Measurements from ENCODE around the gene NAA15. TPM values are rescaled to one million over a fixed set of nuclear protein-coding genes. Genes with fewer than 3 reads are reported as not detected.
"Not testable (repeated sequence)": the region's sequence is repeated elsewhere in the genome, so short reads cannot be mapped to it uniquely, and the experiment has no call there.

The NAA15 gene
- polyA plus RNA-seq, 2 donors = 5.6 to 11.4 TPM

- Histone ChIP-seq H3K27me3 (ENCODE audit: control insufficient read depth in 1 of 2, insufficient read depth in 2 of 2, low read length in 2 of 2) (no peaks in the 10 kb centered on the region), H3K27ac (ENCODE audit: low read depth in 2 of 2, low read length in 1 of 2) (no peak overlapping the region)
- 93 to 97% methylated on average over 1 of the region's 1 CpG for WGBS, 2 donors
These were observed 119.3 kb downstream of the NAA15 start for GRCh38 chr4:139420652-139421051.

GRCh38 chr4:139436122-139436521, 134.8 kb downstream of the NAA15 start:
- no peaks in the 10 kb centered on the region for H3K4me1 ChIP-seq (ENCODE audit: control insufficient read depth in 2 of 2, insufficient read depth in 2 of 2, low read length in 1 of 2)
- no peaks in the 10 kb centered on the region for H3K9me3 ChIP-seq (ENCODE audit: control insufficient read depth in 2 of 2, insufficient read depth in 1 of 2, low read depth in 1 of 2, low read length in 1 of 2)
- H3K27me3 ChIP-seq (ENCODE audit: control insufficient read depth in 1 of 2, insufficient read depth in 2 of 2, low read length in 2 of 2) = no peaks in the 10 kb centered on the region
- H3K4me3 ChIP-seq (ENCODE audit: low read depth in 1 of 2, low read length in 2 of 2) = no peak overlapping the region
- WGBS, 2 donors = 96 to 97% methylated on average over 23 of the region's 23 CpGs
- no peak overlapping the region for H3K27ac ChIP-seq (ENCODE audit: low read depth in 2 of 2, low read length in 1 of 2)
- H3K36me3 ChIP-seq (ENCODE audit: control insufficient read depth in 2 of 2, insufficient read depth in 2 of 2, low read length in 1 of 2) = peaks cover 0 to 2% of the 10 kb centered on the region in 2 donors

More at GRCh38 chr4:139420652-139421051, 119.3 kb downstream of the NAA15 start:
- Histone ChIP-seq H3K9me3 (ENCODE audit: control insufficient read depth in 2 of 2, insufficient read depth in 1 of 2, low read depth in 1 of 2, low read length in 1 of 2) (no peaks in the 10 kb centered on the region), H3K4me3 (ENCODE audit: low read depth in 1 of 2, low read length in 2 of 2) (no peak overlapping the region), H3K36me3 (ENCODE audit: control insufficient read depth in 2 of 2, insufficient read depth in 2 of 2, low read length in 1 of 2) (no peaks in the 10 kb centered on the region), H3K4me1 (ENCODE audit: control insufficient read depth in 2 of 2, insufficient read depth in 2 of 2, low read length in 1 of 2) (no peaks in the 10 kb centered on the region)

DNA sequence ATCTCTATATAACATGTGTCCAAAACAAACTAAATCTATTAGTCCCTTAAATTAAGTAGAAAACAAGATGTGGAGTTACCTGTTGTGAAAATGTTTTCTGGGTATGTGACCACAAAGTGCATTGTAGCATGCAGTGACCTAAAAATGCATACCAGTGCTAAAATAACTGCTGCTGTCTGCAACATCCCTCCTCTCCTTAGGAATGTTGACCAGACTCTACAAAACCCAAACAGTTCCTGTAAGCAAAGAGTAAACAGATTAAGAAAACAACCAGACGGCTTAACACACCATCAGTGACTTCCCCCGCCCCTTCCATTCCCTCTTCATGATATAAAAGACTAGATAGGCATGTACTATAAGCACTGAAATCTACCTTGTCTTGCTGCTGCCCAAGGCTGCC, 136.8 kb downstream of the NAA15 start:
- Histone ChIP-seq H3K27me3 (ENCODE audit: control insufficient read depth in 1 of 2, insufficient read depth in 2 of 2, low read length in 2 of 2) (no peaks in the 10 kb centered on the region), H3K9me3 (ENCODE audit: control insufficient read depth in 2 of 2, insufficient read depth in 1 of 2, low read depth in 1 of 2, low read length in 1 of 2) (no peaks in the 10 kb centered on the region), H3K4me3 (ENCODE audit: low read depth in 1 of 2, low read length in 2 of 2) (no peak overlapping the region), H3K36me3 (ENCODE audit: control insufficient read depth in 2 of 2, insufficient read depth in 2 of 2, low read length in 1 of 2) (peaks cover 0 to 2% of the 10 kb centered on the region in 2 donors), H3K27ac (ENCODE audit: low read depth in 2 of 2, low read length in 1 of 2) (no peak overlapping the region), H3K4me1 (ENCODE audit: control insufficient read depth in 2 of 2, insufficient read depth in 2 of 2, low read length in 1 of 2) (no peaks in the 10 kb centered on the region)
- 90 to 93% methylated on average over 2 of the region's 2 CpGs for WGBS, 2 donors

GRCh38 chr4:139441029-139441428, 139.7 kb downstream of the NAA15 start:
- no peaks in the 10 kb centered on the region for H3K9me3 ChIP-seq (ENCODE audit: control insufficient read depth in 2 of 2, insufficient read depth in 1 of 2, low read depth in 1 of 2, low read length in 1 of 2)
- peaks cover 0 to 2% of the 10 kb centered on the region in 2 donors for H3K36me3 ChIP-seq (ENCODE audit: control insufficient read depth in 2 of 2, insufficient read depth in 2 of 2, low read length in 1 of 2)
- WGBS, 2 donors = 72 to 73% methylated on average over 4 of the region's 4 CpGs
- H3K4me1 ChIP-seq (ENCODE audit: control insufficient read depth in 2 of 2, insufficient read depth in 2 of 2, low read length in 1 of 2) = no peaks in the 10 kb centered on the region
- H3K4me3 ChIP-seq (ENCODE audit: low read depth in 1 of 2, low read length in 2 of 2) = no peak overlapping the region
- H3K27ac ChIP-seq (ENCODE audit: low read depth in 2 of 2, low read length in 1 of 2) = no peak overlapping the region
- no peaks in the 10 kb centered on the region for H3K27me3 ChIP-seq (ENCODE audit: control insufficient read depth in 1 of 2, insufficient read depth in 2 of 2, low read length in 2 of 2)

DNA sequence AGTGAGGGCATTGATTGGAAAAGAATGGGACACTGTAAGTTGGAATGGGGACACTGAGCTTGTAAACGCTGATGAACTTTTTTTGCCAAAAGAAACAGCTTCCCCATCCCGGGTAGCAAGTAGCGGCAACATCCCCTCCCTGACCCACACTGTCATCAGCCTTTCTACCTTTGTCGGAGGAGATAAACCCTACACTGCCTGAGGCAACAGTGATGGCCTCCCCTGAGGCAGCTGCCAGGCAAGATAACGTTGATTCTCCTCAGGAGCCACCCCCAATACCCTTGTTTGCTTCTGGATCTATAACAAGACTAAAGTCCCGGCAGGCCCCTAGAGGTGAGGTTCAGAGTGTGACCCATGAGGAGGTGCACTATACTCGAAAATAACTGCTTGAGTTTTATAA, 142.4 kb downstream of the NAA15 start:
- 91 to 92% methylated on average over 7 of the region's 7 CpGs for WGBS, 2 donors
- H3K27me3 ChIP-seq (ENCODE audit: control insufficient read depth in 1 of 2, insufficient read depth in 2 of 2, low read length in 2 of 2) = no peaks in the 10 kb centered on the region
- no peaks in the 10 kb centered on the region for H3K36me3 ChIP-seq (ENCODE audit: control insufficient read depth in 2 of 2, insufficient read depth in 2 of 2, low read length in 1 of 2)
- no peaks in the 10 kb centered on the region for H3K9me3 ChIP-seq (ENCODE audit: control insufficient read depth in 2 of 2, insufficient read depth in 1 of 2, low read depth in 1 of 2, low read length in 1 of 2)
- no peaks in the 10 kb centered on the region for H3K4me1 ChIP-seq (ENCODE audit: control insufficient read depth in 2 of 2, insufficient read depth in 2 of 2, low read length in 1 of 2)
- H3K27ac ChIP-seq (ENCODE audit: low read depth in 2 of 2, low read length in 1 of 2) = no peak overlapping the region
- H3K4me3 ChIP-seq (ENCODE audit: low read depth in 1 of 2, low read length in 2 of 2) = no peak overlapping the region

- H3K4me3 ChIP-seq (ENCODE audit: low read depth in 1 of 2, low read length in 2 of 2); H3K27ac ChIP-seq (ENCODE audit: low read depth in 2 of 2, low read length in 1 of 2); H3K27me3 ChIP-seq (ENCODE audit: control insufficient read depth in 1 of 2, insufficient read depth in 2 of 2, low read length in 2 of 2); H3K4me1 ChIP-seq (ENCODE audit: control insufficient read depth in 2 of 2, insufficient read depth in 2 of 2, low read length in 1 of 2); H3K9me3 ChIP-seq (ENCODE audit: control insufficient read depth in 2 of 2, insufficient read depth in 1 of 2, low read depth in 1 of 2, low read length in 1 of 2); H3K36me3 ChIP-seq (ENCODE audit: control insufficient read depth in 2 of 2, insufficient read depth in 2 of 2, low read length in 1 of 2): not testable (repeated sequence)
- 63 to 65% methylated on average over 3 of the region's 3 CpGs for WGBS, 2 donors
These were observed 143.6 kb downstream of the NAA15 start for GRCh38 chr4:139444881-139445280.

- 91 to 92% methylated on average over 4 of the region's 4 CpGs for WGBS, 2 donors
- not testable (repeated sequence) for H3K4me3 ChIP-seq (ENCODE audit: low read depth in 1 of 2, low read length in 2 of 2); H3K27me3 ChIP-seq (ENCODE audit: control insufficient read depth in 1 of 2, insufficient read depth in 2 of 2, low read length in 2 of 2); H3K4me1 ChIP-seq (ENCODE audit: control insufficient read depth in 2 of 2, insufficient read depth in 2 of 2, low read length in 1 of 2); H3K36me3 ChIP-seq (ENCODE audit: control insufficient read depth in 2 of 2, insufficient read depth in 2 of 2, low read length in 1 of 2); H3K27ac ChIP-seq (ENCODE audit: low read depth in 2 of 2, low read length in 1 of 2); H3K9me3 ChIP-seq (ENCODE audit: control insufficient read depth in 2 of 2, insufficient read depth in 1 of 2, low read depth in 1 of 2, low read length in 1 of 2)
These were observed 145.8 kb downstream of the NAA15 start for GRCh38 chr4:139447078-139447477.

GRCh38 chr4:139450586-139450985, 149.3 kb downstream of the NAA15 start:
- Histone ChIP-seq H3K4me1 (ENCODE audit: control insufficient read depth in 2 of 2, insufficient read depth in 2 of 2, low read length in 1 of 2) (no peaks in the 10 kb centered on the region), H3K9me3 (ENCODE audit: control insufficient read depth in 2 of 2, insufficient read depth in 1 of 2, low read depth in 1 of 2, low read length in 1 of 2) (no peaks in the 10 kb centered on the region), H3K4me3 (ENCODE audit: low read depth in 1 of 2, low read length in 2 of 2) (no peak overlapping the region), H3K27ac (ENCODE audit: low read depth in 2 of 2, low read length in 1 of 2) (no peak overlapping the region), H3K27me3 (ENCODE audit: control insufficient read depth in 1 of 2, insufficient read depth in 2 of 2, low read length in 2 of 2) (no peaks in the 10 kb centered on the region), H3K36me3 (ENCODE audit: control insufficient read depth in 2 of 2, insufficient read depth in 2 of 2, low read length in 1 of 2) (no peaks in the 10 kb centered on the region)
- WGBS, 2 donors = 97% methylated on average over 2 of the region's 2 CpGs

GRCh38 chr4:139451997-139452396, 150.7 kb downstream of the NAA15 start:
- Histone ChIP-seq H3K9me3 (ENCODE audit: control insufficient read depth in 2 of 2, insufficient read depth in 1 of 2, low read depth in 1 of 2, low read length in 1 of 2) (no peaks in the 10 kb centered on the region), H3K4me3 (ENCODE audit: low read depth in 1 of 2, low read length in 2 of 2) (peak overlapping the region in 1 of 2 donors; percentile 11), H3K36me3 (ENCODE audit: control insufficient read depth in 2 of 2, insufficient read depth in 2 of 2, low read length in 1 of 2) (no peaks in the 10 kb centered on the region), H3K27ac (ENCODE audit: low read depth in 2 of 2, low read length in 1 of 2) (no peak overlapping the region), H3K27me3 (ENCODE audit: control insufficient read depth in 1 of 2, insufficient read depth in 2 of 2, low read length in 2 of 2) (no peaks in the 10 kb centered on the region), H3K4me1 (ENCODE audit: control insufficient read depth in 2 of 2, insufficient read depth in 2 of 2, low read length in 1 of 2) (no peaks in the 10 kb centered on the region)
- WGBS, 2 donors = 39 to 63% methylated on average over 1 of the region's 1 CpG

- H3K36me3 ChIP-seq (ENCODE audit: control insufficient read depth in 2 of 2, insufficient read depth in 2 of 2, low read length in 1 of 2) = no peaks in the 10 kb centered on the region
- WGBS, 2 donors = 1% methylated on average over 15 of the region's 15 CpGs
- no peaks in the 10 kb centered on the region for H3K9me3 ChIP-seq (ENCODE audit: control insufficient read depth in 2 of 2, insufficient read depth in 1 of 2, low read depth in 1 of 2, low read length in 1 of 2)
- peak overlapping the region; percentile 95 to 100 for H3K27ac ChIP-seq (ENCODE audit: low read depth in 2 of 2, low read length in 1 of 2)
- no peaks in the 10 kb centered on the region for H3K27me3 ChIP-seq (ENCODE audit: control insufficient read depth in 1 of 2, insufficient read depth in 2 of 2, low read length in 2 of 2)
- peak overlapping the region; percentile 81 to 90 for H3K4me3 ChIP-seq (ENCODE audit: low read depth in 1 of 2, low read length in 2 of 2)
- H3K4me1 ChIP-seq (ENCODE audit: control insufficient read depth in 2 of 2, insufficient read depth in 2 of 2, low read length in 1 of 2) = no peaks in the 10 kb centered on the region
These were observed 151.7 kb downstream of the NAA15 start for GRCh38 chr4:139453041-139453370.
